HepG2 (cell line): ENCODE results near the gene CDH1. TPM values are rescaled to one million over a fixed set of nuclear protein-coding genes. Genes with fewer than 3 reads are reported as not detected.
A peak's percentile ranks its signal among the peaks of the same experiment; 100 is the strongest.

ENCODE experiments used
- ARID3A ChIP-seq: IDR thresholded peaks from 2 replicates; pipeline ENCODE4 v1.6.1; 2012; ENCODE audit warnings: low read depth, low read length, improper control_type of control experiment
- DRAP1 ChIP-seq: IDR thresholded peaks from 2 replicates; pipeline ENCODE4 v1.6.1; 2016; ENCODE audit warnings: missing genetic modification reagents, missing compliant biosample characterization
- FIP1L1 ChIP-seq: fragments of 200-400 bp; formaldehyde crosslinking; IDR thresholded peaks from 2 replicates; pipeline ENCODE4 v1.6.1; 2018; ENCODE audit warnings: low read depth, mild to moderate bottlenecking, low read length, moderate library complexity, borderline replicate concordance; ENCODE audit not compliant: insufficient read depth
- FOXC1 ChIP-seq: sonication (generic); formaldehyde crosslinking; IDR thresholded peaks from 2 replicates; pipeline ENCODE4 v1.8.0; 2022; ENCODE audit warnings: mild to moderate bottlenecking, missing genetic modification reagents, borderline replicate concordance
- IRF9 ChIP-seq: sonication (generic); formaldehyde crosslinking; IDR thresholded peaks from 2 replicates; pipeline ENCODE4 v1.8.0; 2022; ENCODE audit warnings: missing genetic modification reagents, mild to moderate bottlenecking, borderline replicate concordance
- JUN ChIP-seq: sonication (generic); formaldehyde crosslinking; IDR thresholded peaks from 2 replicates; pipeline ENCODE4 v1.4.0; 2020; ENCODE audit warnings: mild to moderate bottlenecking, missing genetic modification reagents
- KAT8 ChIP-seq: IDR thresholded peaks from 2 replicates; pipeline ENCODE4 v1.6.1; 2016; ENCODE audit warnings: missing genetic modification reagents, missing compliant biosample characterization
- KDM4B ChIP-seq: sonication (generic); formaldehyde crosslinking; IDR thresholded peaks from 2 replicates; pipeline ENCODE4 v1.4.0; 2020; ENCODE audit warnings: missing genetic modification reagents
- LCORL ChIP-seq, 2 experiments: fragments of 450-650 bp in 1 of 2; sonication (generic) in 1 of 2; formaldehyde crosslinking in 1 of 2; IDR thresholded peaks; 2 replicates each; pipeline versions ENCODE4 v1.5.0 to v1.6.1; 2017 to 2020; ENCODE audit warnings: antibody characterized with exemption in 1 of 2, missing genetic modification reagents in 1 of 2
- NR2F1 ChIP-seq, 2 experiments: fragments of 450-650 bp in 1 of 2; formaldehyde crosslinking in 1 of 2; IDR thresholded peaks; 2 replicates each; pipeline versions ENCODE4 v1.5.0 to v1.6.1; 2016 to 2020; ENCODE audit warnings: mild to moderate bottlenecking in 1 of 2, missing compliant biosample characterization in 1 of 2, missing genetic modification reagents in 1 of 2, moderate library complexity in 1 of 2
- NR2F6 ChIP-seq, 2 experiments: IDR thresholded peaks; 2 replicates each; pipeline ENCODE4 v1.6.1; 2016; ENCODE audit warnings: antibody characterized with exemption in 1 of 2, mild to moderate bottlenecking in 1 of 2
- PRPF4 ChIP-seq: fragments of 200-400 bp; formaldehyde crosslinking; IDR thresholded peaks from 2 replicates; pipeline ENCODE4 v1.6.1; 2016; ENCODE audit warnings: low read length, low read depth; ENCODE audit not compliant: poor library complexity, severe bottlenecking
- SIX4 ChIP-seq: sonication (generic); formaldehyde crosslinking; IDR thresholded peaks from 2 replicates; pipeline ENCODE4 v1.4.0; 2020; ENCODE audit warnings: missing genetic modification reagents
- SOX5 ChIP-seq: IDR thresholded peaks from 2 replicates; pipeline ENCODE4 v1.6.1; 2016; ENCODE audit warnings: borderline replicate concordance
- TAF1 ChIP-seq: sonication (generic); formaldehyde crosslinking; IDR thresholded peaks from 2 replicates; pipeline ENCODE4 v1.4.0; 2020; ENCODE audit warnings: missing genetic modification reagents
- ZBTB14 ChIP-seq: sonication (generic); formaldehyde crosslinking; IDR thresholded peaks from 2 replicates; pipeline ENCODE4 v1.4.0; 2020; ENCODE audit warnings: missing genetic modification reagents
- ZBTB43 ChIP-seq: sonication (generic); formaldehyde crosslinking; conservative IDR thresholded peaks from 2 replicates; pipeline ENCODE4 v1.4.0; 2020; ENCODE audit warnings: missing genetic modification reagents
- ZFP90 ChIP-seq: sonication (generic); formaldehyde crosslinking; IDR thresholded peaks from 2 replicates; pipeline ENCODE4 v1.8.0; 2022; ENCODE audit warnings: missing genetic modification reagents, mild to moderate bottlenecking, inconsistent platforms, borderline replicate concordance
- ZFY ChIP-seq: sonication (generic); formaldehyde crosslinking; IDR thresholded peaks from 2 replicates; pipeline ENCODE4 v1.4.0; 2020; ENCODE audit warnings: missing genetic modification reagents
- ZMAT3 ChIP-seq: sonication (generic); formaldehyde crosslinking; conservative IDR thresholded peaks from 2 replicates; pipeline ENCODE4 v1.7.0; 2021; ENCODE audit warnings: missing genetic modification reagents
- ZMYM4 ChIP-seq: sonication (generic); formaldehyde crosslinking; IDR thresholded peaks from 2 replicates; pipeline ENCODE4 v1.8.1; 2023; ENCODE audit warnings: mild to moderate bottlenecking, missing genetic modification reagents
- ZNF205 ChIP-seq: IDR thresholded peaks from 2 replicates; pipeline ENCODE4 v1.6.1; 2018; ENCODE audit warnings: missing biosample characterization, missing genetic modification reagents
- ZNF235 ChIP-seq: sonication (generic); formaldehyde crosslinking; IDR thresholded peaks from 2 replicates; pipeline ENCODE4 v1.8.1; 2023; ENCODE audit warnings: mild to moderate bottlenecking, missing genetic modification reagents, borderline replicate concordance
- ZNF460 ChIP-seq: sonication (generic); formaldehyde crosslinking; IDR thresholded peaks from 2 replicates; pipeline ENCODE4 v1.5.1; 2020; ENCODE audit warnings: missing genetic modification reagents, mild to moderate bottlenecking, borderline replicate concordance
- polyA plus RNA-seq, 8 experiments: library from polyadenylated mRNA; depleted of rRNA in 3 of 8; stranded (reverse) in 7 of 8; unstranded in 1 of 8; fragments of >200 nt; fragmentation: Illumina TruSeq in 4 of 8; extraction: Trizol in 4 of 8; gene quantifications; 2 replicates each; pipeline versions ENCODE4 v1.2.1 to v1.2.3, GENCODE V29; 2011 to 2016; ENCODE audit warnings: low read depth in 4 of 8, missing spikeins in 1 of 8, mixed read lengths in 1 of 8; ENCODE audit not compliant: insufficient read depth in 1 of 8
- total RNA-seq, 5 experiments: library from RNA; depleted of rRNA; stranded (reverse); fragments of >200 nt; fragmentation: Illumina TruSeq; extraction: Trizol; gene quantifications; 2 replicates each; pipeline ENCODE4 v1.2.3, GENCODE V29; 2016; ENCODE audit warnings: low read depth in 1 of 5

CDH1 gene
- total and polyA plus RNA-seq, 2 of the 13 experiments (the other 11 are each of a cell fraction or from before 2014, with no cell fraction given) = 0.95 to 9.8 TPM

GRCh38 chr16:68790130-68790761 is 53.2 kb downstream of the CDH1 start (continued):
- TF ChIP-seq ZNF205 (CRISPR knock-in tag) (peak; percentile 50; the same call in 1 of the 2 replicates), KAT8 (CRISPR knock-in tag) (peak; percentile 69; the same call in 1 of the 2 replicates), FIP1L1 (no peak), SOX5 (CRISPR knock-in tag) (peak; percentile 84; the same call in 1 of the 2 replicates), TAF1 (CRISPR knock-in tag) (0 out of 2 replicates have a peak, but pooled peaks have one; percentile 26), ZNF235 (0 out of 2 replicates have a peak, but pooled peaks have one; percentile 61), JUN (no peak), ZFP90 (CRISPR knock-in tag) (peak; percentile 82; the same call in 1 of the 2 replicates), ZMAT3 (CRISPR knock-in tag) (peak; percentile 59), ZBTB43 (CRISPR knock-in tag) (peak; percentile 81), LCORL (IDR thresholded peaks at IDR 0.05) (peak; percentile 83), LCORL (CRISPR knock-in tag; IDR thresholded peaks at IDR 0.05) (peak; percentile 99), ZMYM4 (CRISPR knock-in tag) (peak; percentile 28; the same call in 1 of the 2 replicates), PRPF4 (peak; percentile 10), FOXC1 (CRISPR knock-in tag) (no peak; the same call in 1 of the 2 replicates), ZBTB14 (CRISPR knock-in tag) (no peak), DRAP1 (peak; percentile 75), KDM4B (CRISPR knock-in tag) (peak; percentile 79), ARID3A (peak; percentile 93), ZNF460 (CRISPR knock-in tag) (no peak), NR2F6 (IDR thresholded peaks at IDR 0.05) (peak; percentile 92), NR2F6 (CRISPR knock-in tag; IDR thresholded peaks at IDR 0.05) (peak; percentile 91), ZFY (peak; percentile 56; the same call in 1 of the 2 replicates), IRF9 (CRISPR knock-in tag) (0 out of 2 replicates have a peak, but pooled peaks have one; percentile 17), SIX4 (CRISPR knock-in tag) (peak; percentile 87), NR2F1 (CRISPR knock-in tag; IDR thresholded peaks at IDR 0.05) (peak in 1 of 2 experiments; percentile 40; a peak in 1 of 4 replicates)
